ENCODE measurements around the gene SHB. TPM values are rescaled to one million over a fixed set of nuclear protein-coding genes. Genes with fewer than 3 reads are reported as not detected.

The SHB gene
- total RNA-seq, 1 donor from 2014 or later: 25.3 TPM

GRCh38 chr9:37936376-37936775 lies 132.7 kb downstream of the SHB start:
- H3K4me1 ChIP-seq: peaks cover 28% of the 10 kb centered on the region
- no peaks in the 10 kb centered on the region for H3K9me3 ChIP-seq
- no peak overlapping the region for H3K4me3 ChIP-seq
- no peak for DNase-seq
- no peaks in the 10 kb centered on the region for H3K27me3 ChIP-seq (ENCODE audit: low read depth)
- H3K27ac ChIP-seq: no peak overlapping the region
- no peaks in the 10 kb centered on the region for H3K36me3 ChIP-seq
- intact Hi-C loops (cut with DNase I): no loop called here
- no peak for TF ChIP-seq CTCF (IDR thresholded peaks at IDR 0.05)
- no peak for ATAC-seq

- DNase-seq: peak; percentile 30
- no peaks in the 10 kb centered on the region for H3K9me3 ChIP-seq
- ATAC-seq: no peak
- H3K4me1 ChIP-seq: peaks cover 28% of the 10 kb centered on the region
- H3K27me3 ChIP-seq (ENCODE audit: low read depth): no peaks in the 10 kb centered on the region
- H3K36me3 ChIP-seq: no peaks in the 10 kb centered on the region
- H3K4me3 ChIP-seq: no peak overlapping the region
- TF ChIP-seq CTCF (IDR thresholded peaks at IDR 0.05): no peak
- intact Hi-C loops (cut with DNase I): no loop called here
- no peak overlapping the region for H3K27ac ChIP-seq
Observed at GRCh38 chr9:37935096-37935495, 133.9 kb downstream of the SHB start.

- Histone ChIP-seq H3K36me3 (peaks cover 10% of the 10 kb centered on the region), H3K27me3 (ENCODE audit: low read depth) (no peaks in the 10 kb centered on the region), H3K4me1 (peaks cover 4% of the 10 kb centered on the region), H3K9me3 (no peaks in the 10 kb centered on the region), H3K4me3 (no peak overlapping the region), H3K27ac (no peak overlapping the region)
- DNase-seq: no peak
- intact Hi-C loops (cut with DNase I): no loop called here
- TF ChIP-seq CTCF (IDR thresholded peaks at IDR 0.05): no peak
- no peak for ATAC-seq
Observed at GRCh38 chr9:37931592-37931991, 137.4 kb downstream of the SHB start.

GRCh38 chr9:37929441-37929895 lies 139.6 kb downstream of the SHB start:
- Histone ChIP-seq H3K36me3 (peaks cover 10% of the 10 kb centered on the region), H3K9me3 (no peaks in the 10 kb centered on the region), H3K4me1 (peaks cover 21% of the 10 kb centered on the region), H3K27me3 (ENCODE audit: low read depth) (no peaks in the 10 kb centered on the region), H3K27ac (no peak overlapping the region), H3K4me3 (no peak overlapping the region)
- ATAC-seq: peak in 1 of 2 donors; percentile 4
- peak; percentile 22 for DNase-seq
- TF ChIP-seq CTCF (IDR thresholded peaks at IDR 0.05): no peak
- intact Hi-C loops (cut with DNase I): no loop called here

- Histone ChIP-seq H3K4me3 (no peak overlapping the region), H3K36me3 (peaks cover 10% of the 10 kb centered on the region), H3K27ac (no peak overlapping the region), H3K9me3 (no peaks in the 10 kb centered on the region), H3K27me3 (ENCODE audit: low read depth) (no peaks in the 10 kb centered on the region), H3K4me1 (peaks cover 21% of the 10 kb centered on the region)
- intact Hi-C loops (cut with DNase I): no loop called here
- TF ChIP-seq CTCF (IDR thresholded peaks at IDR 0.05): no peak
- ATAC-seq (peak in 1 of 2 donors; percentile 8), DNase-seq (no peak)
Observed at GRCh38 chr9:37928552-37929430, 140.2 kb downstream of the SHB start.

Data from lower lobe of right lung (tissue), 2 donors.